Colon (tissue), 2 donors: Measurements from ENCODE around the gene ANKRD42.

Experiments
- FAIRE-seq: peaks from 2 replicates; lab custom pipeline; 2012; peaks lifted over from hg19 to GRCh38; lab: Jason Lieb, UNC
- donor health status: control.
- donor health status: control.

The ANKRD42 gene

DNA sequence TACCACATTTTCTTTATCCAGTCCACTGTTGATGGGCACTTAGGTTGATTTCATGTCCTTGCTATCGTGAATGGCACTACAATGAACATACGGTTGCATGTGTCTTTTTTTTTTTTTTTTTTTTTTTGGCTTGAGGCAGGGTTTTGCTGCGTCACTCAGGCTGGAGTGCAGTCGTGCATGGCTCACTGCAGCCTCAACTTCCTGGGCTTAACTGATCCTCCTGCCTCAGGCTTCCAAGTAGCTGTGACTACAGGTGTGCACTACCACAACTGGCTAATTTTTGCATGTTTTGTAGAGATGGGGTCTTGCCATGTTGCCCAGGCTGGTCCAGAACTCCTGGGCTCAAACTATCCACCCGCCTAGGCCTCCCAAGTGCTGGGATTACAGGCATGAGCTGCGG lies 94.1 kb downstream of the ANKRD42 start:
- FAIRE-seq = no peak

DNA sequence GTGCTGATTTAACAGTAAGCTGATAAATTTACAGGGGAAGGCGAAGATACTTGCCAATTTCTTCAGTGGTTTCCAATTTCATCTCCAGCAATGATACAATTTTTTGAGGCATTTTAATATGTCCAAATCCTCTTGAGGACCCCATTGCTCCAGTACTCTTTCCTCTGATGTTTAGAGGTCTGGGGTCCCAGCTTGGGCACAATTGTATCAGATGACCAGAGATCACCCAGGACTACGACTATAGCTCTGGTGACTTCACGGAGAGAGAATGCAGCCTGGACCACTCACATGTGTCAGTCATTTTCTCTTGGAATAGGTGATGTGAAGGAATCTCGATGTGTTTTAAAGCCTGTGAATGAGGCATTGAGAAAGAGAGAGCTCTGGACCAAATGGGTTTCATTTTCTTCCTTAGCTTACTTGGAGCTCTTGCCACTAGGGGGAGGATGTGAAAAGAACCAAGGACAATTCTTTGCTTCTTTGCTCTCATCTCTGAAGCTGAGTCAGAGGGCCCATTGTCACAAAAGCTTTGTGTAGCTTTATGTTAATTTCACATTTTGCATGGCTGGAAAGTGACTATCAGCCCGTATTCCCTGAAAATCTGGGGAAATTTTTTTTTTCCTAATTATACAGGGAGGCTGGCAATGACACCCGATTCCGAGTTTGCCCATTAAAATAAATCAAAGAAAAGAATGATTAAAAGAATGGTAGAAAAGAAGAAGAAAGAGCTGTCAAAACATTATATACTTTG lies 99.4 kb downstream of the ANKRD42 start:
- no peak for FAIRE-seq

DNA sequence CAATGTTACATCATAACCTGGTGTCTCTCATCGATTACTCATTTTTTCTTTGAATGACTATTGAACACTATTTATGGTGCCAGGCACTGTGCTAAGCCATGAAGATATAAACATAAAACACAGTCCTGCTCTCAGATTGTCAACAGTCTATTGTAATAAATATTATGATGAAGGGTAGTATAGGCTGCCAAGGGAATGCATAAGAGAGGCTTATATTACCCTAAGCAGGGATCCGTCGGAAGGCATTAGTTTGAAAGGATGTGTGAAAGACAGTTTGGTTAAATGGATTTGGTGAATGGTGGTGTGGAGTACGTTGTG lies 99.9 kb downstream of the ANKRD42 start:
- FAIRE-seq = no peak

DNA sequence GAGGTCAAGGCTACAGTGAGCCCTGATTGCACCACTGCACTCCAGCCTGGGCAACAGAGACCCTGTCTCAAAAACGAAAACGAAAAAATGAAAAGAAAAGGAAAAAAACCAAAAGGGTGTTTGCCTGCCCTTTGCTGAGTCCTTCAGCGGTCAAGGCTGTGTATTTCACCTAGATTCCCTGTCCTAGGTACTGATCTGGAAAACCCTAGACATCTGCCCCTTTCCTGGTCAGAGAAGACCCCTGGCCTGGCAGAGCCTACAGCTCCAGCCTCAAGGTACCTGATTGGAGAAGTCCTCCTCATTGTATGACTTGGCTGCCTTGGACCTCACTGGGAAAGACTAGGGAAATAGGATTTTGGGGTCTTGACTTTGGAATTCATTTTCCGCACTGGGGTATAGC lies 100.7 kb downstream of the ANKRD42 start:
- no peak for FAIRE-seq
